GM20431 (cell line): ENCODE measurements around the gene GPR146.

Source experiments
- in situ Hi-C: fragments of 300-500 bp; cut with MseI, MboI; formaldehyde crosslinking; loops from one replicate; pipeline ENCODE4 v1.15.0; 2020; ENCODE audit warnings: low sequenced_read_pairs; ENCODE audit not compliant: unreplicated experiment

GPR146 gene

DNA sequence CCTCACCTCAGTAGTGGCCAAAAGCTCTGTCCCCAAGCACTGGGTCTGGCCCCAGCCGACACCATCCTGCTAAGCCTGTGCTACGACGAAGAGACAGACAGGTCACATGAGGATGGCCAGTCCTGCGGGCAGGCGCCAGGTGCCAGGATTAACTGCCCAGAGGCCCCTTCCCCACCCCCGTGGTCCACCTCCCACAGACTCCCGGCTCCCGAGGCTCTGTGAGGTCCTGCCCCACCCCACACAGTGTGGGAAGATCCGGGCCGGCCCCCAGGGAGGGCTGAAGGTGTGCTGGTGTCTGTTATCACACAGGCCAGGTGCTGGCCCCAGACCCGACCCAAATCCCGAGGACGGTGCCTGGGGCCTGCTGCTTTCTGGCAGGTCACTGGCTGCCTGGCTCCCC, 34.1 kb upstream of the GPR146 start:
- in situ Hi-C loops = no loop called here

DNA sequence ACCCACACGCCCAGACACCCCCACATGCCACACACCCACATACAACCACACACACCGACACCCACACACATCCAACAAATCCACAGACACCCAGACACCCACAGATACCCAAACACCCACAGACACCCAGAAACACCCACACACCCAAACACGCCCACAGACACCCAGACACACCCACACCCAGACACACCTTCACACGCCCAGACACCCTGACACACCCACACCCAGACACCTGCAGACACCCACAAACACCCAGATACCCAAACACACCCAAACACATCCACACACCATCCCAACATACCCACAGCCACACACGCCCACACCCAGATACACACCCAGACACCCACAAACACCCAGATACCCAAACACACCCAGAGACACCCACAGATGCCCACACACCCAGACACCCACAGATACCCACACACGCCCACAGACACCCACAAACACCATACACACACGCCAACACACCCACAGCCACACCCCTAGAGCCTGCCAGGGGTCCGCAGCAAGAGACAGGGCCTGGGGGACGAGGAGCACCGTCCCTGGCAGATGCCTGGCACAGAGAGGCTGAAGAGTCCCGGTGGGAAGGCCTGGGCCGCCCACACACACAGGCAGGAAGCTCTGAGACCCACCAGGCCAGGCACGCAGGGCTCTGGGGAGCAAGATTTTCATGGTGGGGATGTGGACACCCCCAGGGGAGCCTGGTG, 32.9 kb upstream of the GPR146 start:
- in situ Hi-C loops = no loop called here

DNA sequence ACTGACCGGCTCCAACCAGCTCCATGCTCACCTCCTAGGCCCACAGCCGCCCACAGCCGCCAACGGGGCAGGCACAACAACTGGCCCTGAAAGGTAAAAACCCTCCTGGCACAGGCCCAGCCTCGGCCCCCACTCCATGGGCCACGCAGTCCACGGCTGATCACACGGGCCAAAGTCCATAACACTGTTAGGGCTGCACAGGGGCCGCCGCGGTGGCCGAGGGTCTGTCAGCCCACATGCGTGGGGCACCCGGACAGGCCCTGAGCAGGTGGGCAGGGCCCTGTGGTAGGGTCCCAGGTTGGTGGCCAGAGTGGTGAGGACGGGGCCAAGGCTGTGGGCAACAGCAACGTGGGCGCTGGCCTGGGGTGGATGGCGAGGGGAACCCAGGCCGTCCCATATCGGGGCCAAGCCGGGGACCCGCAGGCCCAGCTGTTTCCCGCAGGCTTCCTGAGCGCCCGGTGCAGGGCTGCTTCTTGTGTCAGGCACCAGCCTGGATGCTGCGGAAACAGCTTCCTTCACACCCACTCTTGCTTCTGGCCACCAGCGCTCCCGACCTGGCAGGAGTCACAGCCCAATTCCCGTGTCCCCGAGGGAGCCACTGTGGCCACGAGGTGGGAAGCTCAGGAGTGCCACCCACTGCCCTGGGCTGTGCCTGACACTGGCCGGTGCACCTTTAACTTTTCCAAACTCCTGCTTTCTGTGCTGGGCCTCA, 32.2 kb upstream of the GPR146 start:
- in situ Hi-C loops = no loop called here

DNA sequence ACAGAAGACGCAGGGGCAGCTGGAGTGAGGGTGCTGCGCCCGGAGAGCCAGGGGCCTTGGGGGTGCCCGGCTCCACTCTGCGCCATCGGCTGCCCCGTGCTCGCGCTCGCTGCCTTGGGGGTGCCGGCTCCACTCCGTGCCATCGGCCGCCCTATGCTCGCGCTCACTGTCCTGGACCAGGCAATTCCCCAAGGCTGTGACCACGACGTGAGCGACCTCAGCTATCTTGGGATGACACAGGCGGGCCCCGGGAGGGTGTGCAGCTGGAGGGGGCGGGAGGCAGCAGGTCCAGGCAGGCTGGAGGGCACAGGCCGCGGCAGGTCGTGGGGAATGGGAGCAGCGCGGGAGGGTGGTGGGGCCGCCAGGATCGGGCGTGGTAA, 31.6 kb upstream of the GPR146 start:
- in situ Hi-C loops = no loop called here

DNA sequence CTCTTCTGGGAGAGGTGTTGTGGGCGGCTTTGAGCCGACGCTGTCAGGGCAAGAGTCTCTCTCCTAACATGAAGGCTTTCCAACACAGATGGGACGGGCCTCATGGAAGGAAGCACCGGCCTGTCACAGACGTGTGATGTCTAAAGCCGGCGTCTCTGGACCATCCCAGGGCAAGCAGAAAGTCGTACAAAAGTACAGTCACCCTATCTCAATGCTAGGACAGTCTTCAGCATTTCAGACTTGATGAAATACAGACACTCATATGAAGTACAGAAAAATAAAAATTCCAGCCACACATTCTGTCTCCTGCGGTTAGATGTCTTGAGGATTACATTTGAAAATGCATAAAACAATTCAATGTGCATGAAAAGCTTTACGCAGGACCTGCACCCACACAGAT, 30.8 kb upstream of the GPR146 start:
- in situ Hi-C loops = no loop called here

DNA sequence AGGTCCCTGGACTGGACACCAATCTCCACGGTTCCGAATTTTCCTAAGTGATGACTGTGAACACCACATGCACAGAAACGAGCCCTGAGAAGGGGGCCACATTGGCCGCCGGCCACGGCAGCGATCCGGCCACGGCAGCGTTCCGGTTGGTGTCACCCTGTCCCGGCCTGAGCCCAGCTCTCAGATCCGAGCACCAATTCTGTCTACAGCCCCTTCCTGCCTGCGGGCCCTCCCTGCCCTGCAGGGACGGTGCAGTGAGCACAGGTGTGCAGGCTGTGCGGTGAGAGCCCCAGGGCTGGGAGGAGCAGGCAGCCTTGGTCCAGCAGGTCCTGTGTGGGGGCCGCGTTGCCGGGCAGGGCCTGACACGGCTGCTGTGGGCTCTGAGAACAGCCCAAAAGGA, 29.7 kb upstream of the GPR146 start:
- in situ Hi-C loops = no loop called here

DNA sequence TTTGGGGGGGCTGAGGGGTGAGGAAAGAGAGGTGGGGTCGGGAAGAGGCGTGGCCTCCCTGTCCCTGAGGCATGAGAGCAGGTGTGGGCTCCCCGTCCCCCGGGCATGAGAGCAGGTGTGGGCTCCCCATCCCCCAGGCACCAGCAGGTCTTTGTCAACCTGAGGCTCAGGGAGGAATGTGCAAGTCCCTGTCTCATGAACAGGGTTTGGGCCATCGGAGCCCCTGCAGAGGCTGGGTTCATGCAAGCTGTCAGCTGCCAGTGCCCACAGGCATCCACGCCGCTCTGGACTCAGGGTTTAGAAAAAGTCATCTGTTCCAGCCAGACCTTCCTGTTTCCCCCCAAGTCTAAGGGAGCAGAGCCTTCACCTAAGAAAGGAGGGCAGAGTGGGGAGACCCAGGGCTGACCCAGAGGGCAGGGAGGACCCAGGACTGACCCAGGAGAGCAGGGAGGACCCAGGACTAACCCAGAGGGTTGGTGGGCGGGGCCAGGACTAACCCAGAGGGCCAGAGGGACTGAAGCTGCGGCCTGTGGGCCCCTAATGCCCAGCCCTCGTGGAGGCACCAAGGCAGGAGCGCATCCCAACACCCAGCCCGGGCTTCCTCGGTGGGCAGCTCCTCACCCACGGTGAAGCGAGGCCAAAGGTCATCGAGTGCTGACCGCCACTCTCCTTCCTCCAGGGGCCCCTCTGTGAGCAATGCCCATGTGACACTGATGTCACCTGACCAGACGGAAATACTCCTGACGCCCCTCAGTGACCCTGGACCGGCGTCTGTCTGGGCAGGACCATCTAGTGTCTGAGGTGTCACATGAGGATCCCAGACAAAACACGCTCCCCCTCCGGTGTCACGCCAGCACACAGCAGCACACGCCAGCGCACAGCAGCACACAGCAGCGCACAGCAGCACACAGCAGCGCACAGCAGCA, 28.9 kb upstream of the GPR146 start:
- in situ Hi-C loops = no loop called here

DNA sequence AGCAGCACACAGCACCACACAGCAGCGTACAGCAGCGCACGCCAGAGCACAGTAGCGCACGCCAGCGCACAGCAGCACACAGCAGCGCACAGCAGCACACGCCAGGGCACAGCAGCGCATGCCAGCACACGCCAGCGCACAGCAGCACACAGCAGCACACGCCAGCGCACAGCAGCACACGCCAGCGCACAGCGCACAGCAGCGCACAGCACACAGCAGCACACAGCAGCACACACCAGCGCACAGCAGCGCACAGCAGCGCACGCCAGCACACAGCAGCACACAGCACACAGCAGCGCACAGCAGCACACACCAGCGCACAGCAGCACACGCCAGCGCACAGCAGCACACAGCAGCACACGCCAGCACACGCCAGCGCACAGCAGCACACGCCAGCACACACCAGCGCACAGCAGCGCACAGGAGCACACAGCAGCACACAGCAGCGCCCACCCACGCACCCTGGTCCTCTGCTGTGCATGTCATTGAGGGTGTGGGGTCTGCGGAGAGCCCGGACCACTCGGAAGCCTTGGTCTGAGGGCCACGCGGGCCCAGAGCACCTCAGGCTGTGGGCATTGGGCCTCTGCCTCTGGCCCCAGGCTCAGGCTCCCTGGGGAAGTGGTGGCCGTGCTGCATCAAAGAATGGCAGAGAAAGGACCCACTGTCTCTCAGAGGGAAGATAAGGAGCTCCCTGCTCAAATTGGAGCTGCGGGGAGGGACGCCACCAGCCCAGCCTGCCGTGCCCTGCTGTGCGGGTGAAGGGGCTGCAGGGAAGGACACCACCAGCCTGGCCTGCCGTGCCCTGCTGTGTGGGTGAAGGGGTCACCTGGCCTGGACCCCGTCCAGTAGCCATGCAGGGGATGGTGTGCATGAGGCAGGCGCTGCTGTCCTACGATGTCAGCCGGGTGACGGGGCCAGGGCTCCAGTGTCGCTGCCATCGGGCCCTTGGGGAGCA, 27.5 kb upstream of the GPR146 start:
- in situ Hi-C loops = no loop called here

DNA sequence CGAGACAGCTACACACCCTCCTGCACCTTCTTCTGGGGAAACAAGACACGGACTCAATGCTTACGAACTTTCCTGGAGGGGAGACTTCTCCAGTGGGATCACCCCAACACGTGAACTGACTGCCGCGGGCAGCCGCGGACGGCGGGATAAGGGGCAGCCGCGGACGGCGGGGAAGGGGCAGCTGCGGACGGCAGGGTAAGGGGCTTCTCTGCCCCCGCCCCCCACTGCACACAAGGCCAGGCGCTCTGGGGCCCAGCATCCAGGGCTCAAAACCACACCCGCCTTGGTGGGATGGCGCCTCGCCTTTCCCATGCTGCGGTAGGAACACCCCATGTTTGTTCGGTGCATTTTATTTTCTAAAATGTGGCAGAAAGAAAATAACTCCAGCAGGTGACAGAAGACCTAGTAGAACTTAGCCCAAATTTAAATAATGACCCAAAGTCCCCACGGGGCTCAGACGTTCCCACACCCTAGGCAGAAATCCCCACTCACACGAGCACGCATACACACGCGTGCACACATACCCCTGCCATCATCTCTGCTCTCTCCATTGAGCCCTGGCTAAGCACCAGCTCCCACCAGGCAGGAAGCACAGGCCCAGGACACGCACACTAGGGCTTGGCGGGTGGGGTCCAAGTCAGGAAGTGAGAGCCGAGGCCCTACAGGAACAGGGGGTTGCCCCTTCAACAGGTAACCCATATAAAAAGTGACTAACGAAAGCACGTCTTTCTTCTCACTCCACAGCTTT, 26.6 kb upstream of the GPR146 start:
- in situ Hi-C loops = no loop called here

DNA sequence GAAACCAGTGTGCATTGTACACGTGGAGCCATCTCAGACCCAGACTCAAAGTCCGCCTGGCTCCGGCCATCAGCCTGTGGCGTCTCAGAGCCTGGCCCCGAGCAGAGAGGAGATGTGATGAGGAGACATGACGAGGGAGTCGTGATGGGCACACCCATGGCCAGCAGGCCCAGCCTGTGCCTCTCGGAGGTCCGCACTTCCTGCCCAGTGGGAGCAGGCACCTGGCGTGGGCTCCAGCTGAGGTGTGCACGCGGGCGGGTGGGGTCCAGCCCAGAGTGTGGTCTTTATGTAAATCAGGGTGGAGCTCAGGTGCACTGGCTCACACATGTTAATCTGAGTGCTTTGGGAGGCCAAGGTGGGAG, 26.0 kb upstream of the GPR146 start:
- in situ Hi-C loops = no loop called here

DNA sequence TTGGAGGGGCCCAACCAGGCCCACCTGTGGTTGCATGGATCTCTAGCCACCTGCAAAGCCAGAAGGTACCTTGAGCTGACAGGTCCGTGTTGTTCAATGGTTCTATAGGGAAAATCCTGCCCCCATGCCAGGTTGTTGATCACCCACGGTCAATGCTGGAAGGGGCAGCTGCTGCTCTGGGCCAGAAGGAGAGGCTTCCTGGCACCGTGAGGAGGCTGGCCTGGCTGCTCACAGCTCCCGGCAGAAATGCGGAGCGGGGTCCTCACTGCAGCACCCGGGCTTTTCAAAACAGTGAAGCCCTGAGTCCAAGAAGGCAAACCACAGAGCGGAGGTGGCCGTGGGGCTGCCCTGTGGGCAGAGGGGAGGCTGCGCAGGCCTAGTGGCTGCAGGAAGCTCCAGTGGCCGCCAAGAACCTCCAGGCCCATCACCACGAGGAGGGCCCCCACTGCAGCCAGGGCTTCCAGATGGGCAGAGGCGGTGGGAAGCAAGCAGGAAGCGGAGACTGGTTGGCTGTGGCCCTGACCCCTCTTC, 25.0 kb upstream of the GPR146 start:
- in situ Hi-C loops = no loop called here

DNA sequence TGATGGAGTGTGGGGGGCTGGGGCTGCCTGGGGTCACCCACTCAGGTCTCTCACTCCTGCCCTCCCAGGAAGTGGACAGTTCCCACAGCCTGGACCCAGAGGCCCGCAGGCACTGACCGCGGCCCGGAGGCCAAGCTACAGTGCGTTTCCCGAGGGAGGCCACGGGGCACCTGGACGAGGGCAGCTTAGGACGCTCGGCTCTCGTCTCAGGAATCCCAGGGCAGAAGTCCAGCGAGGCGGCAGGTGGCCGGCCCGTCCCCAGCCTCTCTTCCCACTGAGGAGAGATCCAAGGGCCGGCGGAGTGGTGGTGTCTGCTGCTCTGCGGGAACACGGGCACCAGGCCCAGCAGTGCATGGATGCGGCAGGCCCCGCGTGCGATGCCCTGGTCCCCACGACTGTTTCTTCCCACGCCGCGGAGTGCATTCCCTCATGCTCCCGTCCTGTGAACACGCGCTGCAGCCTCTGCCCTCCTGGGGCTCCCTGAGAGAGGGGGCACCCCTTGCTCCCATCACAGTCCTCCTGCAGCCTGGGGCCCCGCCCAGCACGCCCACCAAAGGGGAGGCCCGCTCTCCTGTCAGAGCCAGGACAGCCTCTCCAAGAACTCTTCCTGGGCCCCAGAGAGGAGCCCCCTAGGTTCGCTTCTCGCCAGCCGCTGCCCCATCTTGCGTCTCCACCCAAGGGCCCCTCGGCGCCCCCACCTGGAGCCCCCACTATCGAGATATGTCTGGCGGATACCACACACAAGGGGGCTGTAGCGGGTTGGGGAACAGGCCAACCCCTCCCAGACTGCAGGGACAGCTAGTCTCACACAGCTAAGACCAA, 24.3 kb upstream of the GPR146 start:
- in situ Hi-C loops = no loop called here

DNA sequence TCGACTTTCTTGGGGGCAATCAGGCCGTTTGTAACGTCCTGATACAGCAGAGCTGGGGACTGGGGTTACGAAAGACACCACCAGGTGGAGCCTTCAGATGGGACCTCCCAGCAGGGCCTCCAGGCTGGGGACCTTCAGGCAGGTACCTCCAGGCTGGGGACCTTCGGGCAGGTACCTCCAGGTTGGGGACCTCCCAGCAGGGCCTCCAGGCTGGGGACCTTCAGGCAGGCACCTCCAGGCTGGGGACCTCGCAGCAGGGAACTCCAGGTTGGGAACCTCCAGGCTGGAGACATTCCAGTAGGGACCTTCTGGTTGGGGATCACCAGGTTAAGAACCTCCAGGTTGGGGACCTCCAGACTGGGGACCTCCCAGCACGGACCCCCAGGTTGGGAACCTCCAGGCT, 23.5 kb upstream of the GPR146 start:
- in situ Hi-C loops = no loop called here

DNA sequence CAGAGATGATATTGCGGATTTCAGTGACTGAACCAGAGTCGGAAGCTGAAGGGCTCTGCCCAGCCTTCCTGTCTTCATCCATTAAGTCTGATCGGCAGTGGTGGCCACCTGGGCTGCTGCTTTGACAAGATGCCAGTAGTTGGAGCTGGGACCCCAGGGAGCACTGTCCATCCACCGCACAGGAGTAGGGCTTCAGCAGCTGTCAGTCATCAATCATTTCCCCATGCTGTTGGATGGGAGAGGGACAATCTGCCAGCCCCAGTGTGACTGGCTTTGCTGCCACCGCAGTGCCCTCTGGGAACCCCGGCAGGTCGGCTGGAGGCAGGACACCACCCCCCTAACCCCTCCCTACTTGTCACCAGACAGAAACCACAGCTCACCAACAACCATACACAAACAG, 23.0 kb upstream of the GPR146 start:
- in situ Hi-C loops = no loop called here

DNA sequence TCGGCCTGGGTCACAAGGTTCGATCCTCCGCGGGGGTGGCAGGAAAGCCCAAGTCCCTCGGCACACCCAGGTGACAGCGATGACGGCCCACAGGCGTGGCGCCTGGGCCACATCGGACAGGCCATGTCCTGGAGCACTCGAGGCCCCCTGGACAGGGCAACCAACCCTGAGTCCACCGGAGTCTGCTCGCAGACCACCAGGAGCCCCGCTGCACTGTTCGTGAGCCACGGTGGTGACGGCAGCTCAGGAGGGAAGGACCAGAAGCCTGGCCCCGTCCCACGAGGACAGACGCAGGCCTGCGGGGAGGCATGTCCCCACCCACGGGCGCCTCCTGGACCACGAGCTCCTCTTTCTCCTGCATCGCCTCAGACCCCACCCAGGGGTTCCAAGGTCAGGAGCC, 22.4 kb upstream of the GPR146 start:
- in situ Hi-C loops = no loop called here

DNA sequence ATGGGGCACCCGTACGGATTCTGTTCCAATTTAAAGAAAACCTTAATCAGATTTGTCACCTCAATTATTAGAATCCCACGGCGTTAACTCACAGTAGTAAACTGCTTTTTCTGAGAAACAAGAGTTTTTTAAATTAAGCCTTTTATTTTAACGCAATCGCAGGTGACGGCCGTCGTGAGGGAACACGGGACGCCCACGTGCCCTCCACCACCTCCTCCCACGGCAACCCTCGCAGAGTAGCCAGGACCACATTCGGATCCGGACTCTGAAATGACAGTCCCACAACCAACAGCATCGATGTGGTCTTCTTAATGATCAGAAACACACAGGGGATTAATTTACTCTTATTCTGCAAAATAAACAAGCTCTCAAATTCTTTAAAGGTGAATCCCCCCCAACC, 22.0 kb upstream of the GPR146 start:
- in situ Hi-C loops = no loop called here

DNA sequence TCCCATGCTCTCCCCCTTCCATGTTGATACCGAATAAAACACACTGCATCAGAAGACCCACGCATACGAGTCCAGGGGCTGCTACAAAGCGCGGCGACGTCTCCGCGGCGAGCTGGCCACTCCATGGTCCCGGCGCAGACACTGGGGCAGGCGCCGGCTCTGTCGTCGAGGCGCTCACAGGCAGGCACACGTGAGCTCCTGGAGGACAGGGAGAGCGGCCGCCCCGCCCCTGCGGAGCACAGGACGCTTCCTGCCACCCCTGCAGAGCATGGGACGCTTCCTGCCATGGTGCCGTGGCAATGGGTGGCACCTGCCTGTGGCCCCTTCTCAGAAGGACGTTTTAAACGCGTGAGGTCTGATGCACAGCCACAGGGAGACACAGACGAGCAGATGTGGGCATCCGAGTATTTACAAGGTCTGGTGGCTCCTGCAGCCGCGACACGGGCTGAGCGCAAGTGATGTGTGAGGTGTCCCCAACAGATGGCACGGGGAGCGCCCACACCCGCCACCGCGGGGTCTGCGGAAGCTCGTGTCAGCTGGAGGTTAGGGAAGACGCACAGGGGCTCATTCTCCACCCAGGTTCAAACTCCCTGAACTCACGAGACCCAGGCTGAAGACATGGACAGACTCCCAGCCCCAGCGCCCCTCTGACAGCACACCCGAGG, 21.4 kb upstream of the GPR146 start:
- in situ Hi-C loops = no loop called here
